Amygdala (tissue), 56 donors: ENCODE results near the gene SAMD14.

Experiments used
- DNase-seq, 56 donors: peaks; one replicate each; lab custom pipeline; 2025; lab: John Stamatoyannopoulos, UW

Gene SAMD14

GRCh38 chr17:50087246-50087911 is 42.6 kb downstream of the SAMD14 start:
- DNase-seq: peak in 29 of 56 donors; percentile 6 to 56 (median 21)

- DNase-seq: no peak
These were observed 48.2 kb downstream of the SAMD14 start for GRCh38 chr17:50081757-50082156.

DNA sequence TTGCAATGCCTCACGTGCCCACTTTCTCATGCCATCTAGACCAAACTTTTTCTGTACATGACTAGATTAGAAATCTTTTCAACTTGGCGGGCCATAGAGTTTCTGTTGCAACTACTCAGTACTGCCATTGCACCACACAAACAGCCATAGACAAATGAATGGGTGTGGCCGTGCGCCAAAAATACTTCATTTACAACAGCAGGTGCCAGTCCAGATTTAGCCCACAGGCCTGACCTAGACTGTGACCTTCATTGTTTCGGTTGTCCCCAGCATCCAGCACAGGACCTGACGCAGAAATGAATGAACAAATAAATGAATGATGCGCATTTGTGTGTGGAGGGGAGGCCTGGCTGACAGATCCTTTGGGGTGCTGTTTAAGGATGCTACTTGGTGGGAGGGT is 49.1 kb downstream of the SAMD14 start:
- DNase-seq: no peak

GRCh38 chr17:50080096-50080480 is 49.9 kb downstream of the SAMD14 start:
- no peak for DNase-seq

GRCh38 chr17:50079334-50080095 is 50.4 kb downstream of the SAMD14 start:
- no peak for DNase-seq

DNA sequence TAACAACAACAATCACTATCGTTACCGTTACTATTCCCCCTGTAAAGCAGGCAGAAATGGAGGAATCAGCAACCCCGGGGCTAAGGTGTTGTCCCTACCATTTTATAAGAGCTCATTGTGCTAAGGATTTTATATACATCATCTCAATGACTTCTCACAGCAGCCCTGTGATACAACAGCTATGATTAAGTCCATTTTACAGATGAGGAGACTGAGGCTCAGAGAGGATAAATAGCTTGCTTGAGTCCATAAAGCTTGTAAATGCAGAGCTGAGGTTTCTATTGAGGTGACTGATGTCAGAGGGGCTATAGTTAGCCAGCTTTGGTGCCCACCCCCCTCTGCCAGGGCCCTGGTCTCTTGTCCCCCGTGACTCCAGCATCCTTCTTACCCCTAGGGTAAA is 51.5 kb downstream of the SAMD14 start:
- DNase-seq: no peak

DNA sequence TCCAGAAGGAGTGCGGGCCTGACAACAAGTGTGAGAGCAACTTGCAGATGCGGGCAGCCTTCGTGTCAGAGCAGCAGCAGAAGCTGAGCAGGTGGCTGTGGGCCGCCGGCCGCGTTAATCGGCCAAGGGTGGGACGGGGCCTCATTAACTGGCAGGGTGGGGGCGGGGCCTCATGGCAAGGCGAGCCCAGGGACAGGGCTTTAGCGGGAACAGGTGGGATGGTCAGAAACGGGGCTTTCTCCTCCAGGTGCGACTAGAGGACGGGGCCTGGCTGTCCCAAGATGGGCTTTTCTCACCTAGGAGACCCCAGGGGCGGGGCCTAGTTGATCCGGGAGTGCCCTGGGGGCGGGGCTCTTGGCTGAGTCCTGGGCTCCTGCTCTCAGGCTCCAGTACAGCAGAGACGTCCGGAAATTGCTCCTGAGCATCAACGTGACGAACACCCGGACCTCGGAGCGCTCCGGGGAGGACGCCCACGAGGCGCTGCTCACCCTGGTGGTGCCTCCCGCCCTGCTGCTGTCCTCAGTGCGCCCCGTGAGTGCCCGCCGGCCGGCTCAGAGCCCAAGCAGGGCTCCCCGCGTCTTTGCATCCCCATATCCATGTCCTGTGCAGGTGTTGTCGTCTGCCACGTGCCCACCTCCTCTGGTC is 53.2 kb downstream of the SAMD14 start:
- DNase-seq: no peak

DNA sequence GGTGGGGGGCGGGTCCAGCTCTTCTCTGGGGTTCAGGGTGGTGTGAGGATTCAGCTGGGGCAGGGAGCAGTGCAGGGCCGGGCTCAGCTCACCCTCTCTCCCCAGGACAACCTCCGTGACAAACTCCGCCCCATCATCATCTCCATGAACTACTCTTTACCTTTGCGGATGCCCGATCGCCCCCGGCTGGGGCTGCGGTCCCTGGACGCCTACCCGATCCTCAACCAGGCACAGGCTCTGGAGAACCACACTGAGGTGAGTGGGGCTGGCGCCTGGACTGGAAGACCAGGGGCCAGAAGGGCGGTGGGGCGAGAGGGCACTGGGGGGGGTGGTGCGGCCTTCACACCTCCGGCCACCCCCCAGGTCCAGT is 53.8 kb downstream of the SAMD14 start:
- no peak for DNase-seq

GRCh38 chr17:50075446-50076032 is 54.4 kb downstream of the SAMD14 start:
- DNase-seq: no peak

GRCh38 chr17:50074227-50074626 is 55.7 kb downstream of the SAMD14 start:
- no peak for DNase-seq

- DNase-seq: no peak
These were observed 57.0 kb downstream of the SAMD14 start for GRCh38 chr17:50072925-50073324.

DNA sequence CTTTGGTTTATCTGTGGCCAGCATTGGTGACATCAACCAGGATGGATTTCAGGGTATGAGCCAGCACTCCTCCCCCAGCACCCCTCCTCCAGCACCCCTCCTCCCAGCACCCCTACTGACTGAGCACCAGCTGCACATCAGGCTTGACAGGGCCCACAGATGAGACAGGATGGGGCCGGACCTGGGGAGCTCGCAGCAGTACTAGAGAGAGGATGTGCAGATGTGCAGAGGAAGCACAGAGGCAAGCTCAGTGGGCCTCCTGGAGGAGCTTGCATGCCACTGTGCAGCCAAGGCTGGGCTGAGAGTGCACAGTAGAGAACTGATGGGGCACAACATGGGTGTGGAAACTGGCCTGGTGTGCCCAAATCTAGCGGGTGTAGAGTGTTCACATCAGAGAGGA is 57.8 kb downstream of the SAMD14 start:
- no peak for DNase-seq

- DNase-seq: no peak
These were observed 58.3 kb downstream of the SAMD14 start for GRCh38 chr17:50071692-50072091.

- DNase-seq: no peak
These were observed 58.9 kb downstream of the SAMD14 start for GRCh38 chr17:50070908-50071680.

- DNase-seq: no peak
These were observed 62.0 kb downstream of the SAMD14 start for GRCh38 chr17:50067996-50068395.

- no peak for DNase-seq
These were observed 63.0 kb downstream of the SAMD14 start for GRCh38 chr17:50066995-50067394.

DNA sequence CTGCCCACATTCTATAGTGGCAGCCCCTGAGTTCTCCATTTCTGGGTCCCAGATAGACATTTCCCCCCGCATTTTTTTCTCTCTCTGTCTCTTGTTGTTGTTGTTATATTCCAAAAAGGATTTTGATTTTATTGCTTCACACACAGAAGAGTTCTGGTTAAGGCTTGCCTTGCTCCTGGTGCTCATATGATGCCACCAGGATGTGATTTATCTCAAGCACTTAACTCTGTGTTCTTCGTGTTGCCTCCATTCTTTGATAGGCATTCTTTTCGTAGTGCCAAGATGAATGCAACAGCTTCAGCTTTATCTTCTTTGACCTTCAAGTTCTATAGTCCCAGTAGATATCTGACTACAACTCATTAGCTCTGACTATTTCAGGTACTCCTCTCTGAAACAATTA is 64.9 kb downstream of the SAMD14 start:
- DNase-seq: no peak

GRCh38 chr17:50064253-50065001 is 65.5 kb downstream of the SAMD14 start:
- peak in 10 of 56 donors; percentile 7 to 34 (median 13) for DNase-seq

DNA sequence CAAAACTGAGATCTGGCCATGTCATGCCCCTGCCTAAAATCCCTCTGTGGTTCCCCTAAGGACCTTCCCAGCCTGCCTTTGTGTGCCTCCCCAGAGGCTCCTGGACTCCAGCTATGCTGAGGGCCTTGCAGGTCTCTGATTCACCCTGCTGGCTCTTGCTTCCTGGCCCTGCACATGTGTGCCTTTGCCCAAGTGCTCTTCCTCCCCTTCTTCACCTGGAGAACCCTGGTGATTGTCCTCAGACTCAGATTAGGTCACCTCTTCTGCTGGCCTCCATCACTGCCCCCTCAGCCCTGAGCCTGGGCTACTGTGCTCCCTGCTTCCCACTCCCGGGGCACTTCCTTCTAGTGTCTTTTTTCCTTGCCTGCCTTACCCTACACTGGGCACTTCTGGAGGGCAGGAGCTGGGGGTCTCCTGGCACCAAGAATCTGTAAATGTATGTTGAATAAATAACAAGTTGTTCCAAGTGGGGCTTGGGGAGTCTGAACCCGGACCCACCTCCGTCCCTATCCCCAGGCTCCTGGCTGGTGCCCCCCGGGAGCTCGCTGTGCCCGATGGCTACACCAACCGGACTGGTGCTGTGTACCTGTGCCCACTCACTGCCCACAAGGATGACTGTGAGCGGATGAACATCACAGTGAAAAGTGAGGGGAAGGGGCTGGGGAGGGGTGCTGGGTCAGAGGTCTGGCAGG is 66.3 kb downstream of the SAMD14 start:
- no peak for DNase-seq
